ENCODE results near the gene COA1.
"Not testable (repeated sequence)": the region's sequence is repeated elsewhere in the genome, so short reads cannot be mapped to it uniquely, and the experiment has no call there.

Gene COA1

DNA sequence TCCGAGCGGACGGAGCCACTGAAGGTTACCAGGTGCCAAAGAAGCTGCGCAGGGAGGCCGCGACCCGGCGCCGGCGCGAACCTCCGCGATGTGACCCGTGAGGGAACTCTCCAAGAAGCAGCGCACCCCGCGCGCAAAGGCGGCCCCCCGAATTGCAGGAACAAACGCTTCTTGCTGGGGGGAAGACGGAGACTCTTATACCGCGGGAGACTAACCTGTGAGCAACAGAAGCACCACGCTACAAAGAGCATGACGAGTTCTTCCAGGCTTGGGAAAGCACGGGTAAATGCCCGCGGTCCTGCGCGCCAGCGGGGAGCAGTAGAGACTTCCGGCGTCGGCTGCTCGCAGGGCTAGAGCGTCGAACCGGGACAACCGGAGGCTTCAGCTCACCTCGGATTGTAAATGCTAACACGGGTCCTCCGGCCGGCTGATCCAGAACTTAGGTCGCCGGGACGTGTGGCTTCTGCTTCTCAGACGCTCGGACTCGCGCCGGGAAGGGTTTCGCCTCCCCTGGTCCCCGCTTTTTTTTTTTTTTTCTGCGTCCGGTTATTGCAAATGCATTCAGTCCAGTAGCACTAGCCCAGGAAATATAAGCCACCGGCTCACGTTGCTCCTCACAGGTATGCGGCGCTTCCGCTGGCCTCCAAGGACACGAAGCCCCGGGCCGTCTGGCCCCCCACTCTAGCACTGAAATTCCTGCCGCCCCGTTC lies at the start of gene COA1:
COA1 (minus strand) TSS at position 310 of the 710 bp plus-strand sequence. CDS start 80,909 bp downstream, outside the sequence.
- peak; percentile 87 for DNase-seq (ENCODE audit: low spot score)

DNA sequence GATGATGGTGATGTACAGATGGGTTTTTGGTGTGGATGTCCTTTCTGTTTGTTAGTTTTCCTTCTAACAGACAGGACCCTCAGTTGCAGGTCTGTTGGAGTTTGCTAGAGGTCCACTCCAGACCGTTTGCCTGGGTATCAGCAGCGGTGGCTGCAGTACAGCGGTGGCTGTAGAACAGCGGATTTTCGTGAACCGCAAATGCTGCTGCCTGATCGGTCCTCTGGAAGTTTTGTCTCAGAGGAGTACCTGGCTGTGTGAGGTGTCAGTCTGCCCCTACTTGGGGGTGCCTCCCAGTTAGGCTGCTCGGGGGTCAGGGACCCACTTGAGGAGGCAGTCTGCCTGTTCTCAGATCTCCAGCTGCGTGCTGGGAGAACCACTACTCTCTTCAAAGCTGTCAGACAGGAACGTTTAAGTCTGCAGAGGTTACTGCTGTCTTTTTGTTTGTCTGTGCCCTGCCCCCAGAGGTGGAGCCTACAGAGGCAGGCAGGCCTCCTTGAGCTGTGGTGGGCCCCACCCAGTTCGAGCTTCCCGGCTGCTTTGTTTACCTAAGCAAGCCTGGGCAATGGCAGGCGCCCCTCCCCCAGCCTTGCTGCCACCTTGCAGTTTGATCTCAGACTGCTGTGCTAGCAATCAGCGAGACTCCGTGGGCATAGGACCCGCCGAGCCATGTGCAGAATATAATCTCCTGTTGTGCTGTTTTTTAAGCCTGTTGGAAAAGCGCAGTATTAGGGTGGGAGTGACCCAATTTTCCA lies 49.1 kb upstream of the COA1 start:
- DNase-seq (ENCODE audit: low spot score) = not testable (repeated sequence)

- DNase-seq (ENCODE audit: low spot score) = not testable (repeated sequence)
These were observed 45.9 kb upstream of the COA1 start for GRCh38 chr7:43775255-43775654.

DNA sequence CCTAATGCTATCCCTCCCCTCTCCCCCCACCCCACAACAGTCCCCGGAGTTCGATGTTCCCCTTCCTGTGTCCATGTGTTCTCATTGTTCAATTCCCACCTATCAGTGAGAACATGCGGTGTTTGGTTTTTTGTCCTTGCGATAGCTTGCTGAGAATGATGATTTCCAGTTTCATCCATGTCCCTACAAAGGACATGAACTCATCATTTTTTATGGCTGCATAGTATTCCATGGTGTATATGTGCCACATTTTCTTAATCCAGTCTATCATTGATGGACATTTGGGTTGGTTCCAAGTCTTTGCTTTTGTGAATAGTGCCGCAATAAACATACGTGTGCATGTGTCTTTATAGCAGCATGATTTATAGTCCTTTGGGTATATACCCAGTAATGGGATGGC lies 43.9 kb upstream of the COA1 start:
- not testable (repeated sequence) for DNase-seq (ENCODE audit: low spot score)

DNA sequence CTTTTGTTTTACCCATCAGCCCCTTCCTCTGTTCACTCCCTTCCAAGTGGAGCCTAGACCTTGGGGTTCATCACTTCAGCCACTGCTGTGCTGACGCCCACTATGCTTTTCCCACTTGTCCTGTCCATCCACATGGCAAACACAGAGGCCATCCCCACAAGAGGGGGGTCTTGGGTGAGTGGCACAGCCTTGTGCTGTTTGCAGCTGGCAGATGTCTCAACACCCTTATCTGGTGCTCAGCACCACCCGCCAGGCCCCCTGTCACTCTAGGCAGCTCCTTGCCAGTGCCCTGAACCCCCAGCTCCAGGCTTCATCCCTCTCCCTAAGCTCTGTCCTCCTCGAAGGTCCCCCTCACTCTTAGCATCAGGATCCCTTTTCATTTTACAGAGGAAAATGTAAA lies 42.2 kb upstream of the COA1 start:
- no peak for DNase-seq (ENCODE audit: low spot score)

DNA sequence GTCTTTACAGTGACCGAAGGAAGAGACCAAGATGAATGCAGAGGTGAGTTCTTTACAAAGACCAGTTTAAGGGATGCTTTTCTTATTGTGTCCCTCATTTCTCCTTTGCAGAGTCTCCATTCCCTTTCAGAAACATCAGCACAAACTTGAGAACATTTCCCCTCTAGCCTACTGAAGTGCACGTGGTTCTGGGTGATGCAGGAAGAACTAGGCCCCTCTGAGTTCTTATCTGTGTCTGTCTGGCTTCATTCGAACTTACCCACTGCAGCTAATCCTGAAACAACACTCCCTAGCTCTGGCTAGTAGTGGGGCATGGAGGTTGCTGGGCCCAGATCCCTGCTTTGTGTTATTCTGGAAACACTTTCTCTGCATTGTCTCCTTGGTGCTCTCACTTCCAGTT lies 41.8 kb upstream of the COA1 start:
- DNase-seq (ENCODE audit: low spot score) = no peak

- DNase-seq (ENCODE audit: low spot score) = no peak
These were observed 40.6 kb upstream of the COA1 start for GRCh38 chr7:43769791-43770465.

- DNase-seq (ENCODE audit: low spot score) = no peak
These were observed 40.0 kb upstream of the COA1 start for GRCh38 chr7:43769281-43769680.

GRCh38 chr7:43768887-43769272 lies 39.6 kb upstream of the COA1 start:
- DNase-seq (ENCODE audit: low spot score) = no peak

- no peak for DNase-seq (ENCODE audit: low spot score)
These were observed 39.0 kb upstream of the COA1 start for GRCh38 chr7:43768201-43768886.

DNA sequence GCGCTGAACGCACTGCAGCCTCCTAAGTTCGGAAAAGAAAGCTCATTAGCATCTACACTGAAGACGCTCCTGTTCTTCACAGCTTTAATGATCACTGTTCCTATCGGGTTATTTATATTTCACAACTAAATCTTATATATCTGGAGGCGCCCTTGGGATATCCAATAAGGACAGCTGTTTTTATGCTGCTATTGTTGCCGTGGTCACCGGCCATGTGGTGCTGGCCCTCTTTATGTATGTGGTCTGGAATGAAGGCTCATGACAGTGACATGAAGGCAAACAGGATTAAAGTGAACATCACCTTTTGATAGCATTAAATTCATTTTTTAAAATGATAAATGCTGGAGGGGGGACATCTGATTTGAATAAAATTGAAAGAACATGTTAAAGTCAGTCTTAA lies 38.0 kb upstream of the COA1 start:
- DNase-seq (ENCODE audit: low spot score) = no peak

DNA sequence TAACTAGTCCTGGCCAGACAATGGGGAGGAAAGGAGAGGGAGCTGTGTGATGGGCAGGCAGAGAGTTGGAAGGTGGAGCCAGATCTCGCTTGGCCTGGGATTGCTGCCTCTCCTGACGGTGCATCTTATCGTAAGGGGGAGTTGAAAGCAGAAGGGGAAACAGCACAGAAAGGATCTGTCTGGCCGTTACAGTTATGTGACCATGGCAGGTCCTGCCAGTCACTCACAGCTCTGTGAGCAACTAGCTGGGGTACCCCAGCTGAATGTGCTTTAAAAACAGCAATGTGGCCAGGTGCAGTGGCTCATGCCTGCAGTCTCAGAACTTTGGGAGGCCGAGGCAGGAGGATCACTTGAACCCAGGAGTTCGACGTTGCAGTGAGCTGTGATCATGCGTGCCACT lies 37.2 kb upstream of the COA1 start:
- no peak for DNase-seq (ENCODE audit: low spot score)

GRCh38 chr7:43764807-43765491 lies 35.6 kb upstream of the COA1 start:
- no peak for DNase-seq (ENCODE audit: low spot score)

GRCh38 chr7:43764039-43764761 lies 34.9 kb upstream of the COA1 start:
- DNase-seq (ENCODE audit: low spot score) = no peak

- DNase-seq (ENCODE audit: low spot score) = no peak
These were observed 33.9 kb upstream of the COA1 start for GRCh38 chr7:43763183-43763582.

- DNase-seq (ENCODE audit: low spot score) = no peak
These were observed 32.8 kb upstream of the COA1 start for GRCh38 chr7:43761938-43762692.

DNA sequence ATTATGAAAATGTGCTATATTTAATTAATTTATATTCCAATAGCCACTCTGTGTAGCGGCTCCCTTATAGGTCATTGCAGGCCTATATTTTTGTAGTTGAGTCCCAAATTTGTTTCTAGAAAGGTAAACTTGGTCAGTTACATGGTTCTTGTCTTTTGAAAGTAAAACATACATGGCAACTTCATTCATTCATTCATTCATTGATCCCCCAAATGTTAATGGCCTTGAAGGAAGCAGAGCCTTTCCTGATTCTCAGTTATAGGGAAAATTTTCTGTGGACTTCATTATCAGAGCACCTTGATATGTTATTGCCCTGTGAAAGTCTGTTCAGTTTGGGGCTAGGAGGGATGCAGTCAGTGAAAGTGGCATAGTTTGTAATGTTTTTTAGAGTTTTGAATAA lies 32.1 kb upstream of the COA1 start:
- no peak for DNase-seq (ENCODE audit: low spot score)

DNA sequence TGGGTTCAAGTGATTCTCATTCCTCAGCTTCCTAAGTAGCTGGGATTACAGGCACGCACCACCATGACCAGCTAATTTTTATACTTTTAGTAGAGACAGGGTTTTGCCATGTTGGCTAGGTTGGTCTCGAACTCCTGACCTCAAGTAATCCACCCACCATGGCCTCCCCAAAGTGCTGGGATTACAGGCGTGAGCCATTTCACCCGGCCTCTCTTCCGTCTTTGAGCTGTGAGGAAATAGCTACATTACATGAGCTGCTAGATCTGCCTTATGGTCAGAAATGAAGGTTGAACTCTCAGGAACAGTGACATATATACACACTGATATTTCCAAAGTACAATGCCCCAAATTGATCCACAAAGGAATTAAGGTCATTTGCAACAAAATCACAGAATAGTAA lies 31.5 kb upstream of the COA1 start:
- no peak for DNase-seq (ENCODE audit: low spot score)

GRCh38 chr7:43758822-43759683 lies 29.7 kb upstream of the COA1 start:
- DNase-seq (ENCODE audit: low spot score) = peak; percentile 69
